Inflammatory macrophage treated with lipopolysaccharide for 1 hour (primary cell): ENCODE measurements around the gene MARCHF2.

Experiments
- DNase-seq, 2 donors: peaks; one replicate each; pipeline ENCODE4 v3.0.0-alpha.2; 2020 to 2022

The MARCHF2 gene

DNA sequence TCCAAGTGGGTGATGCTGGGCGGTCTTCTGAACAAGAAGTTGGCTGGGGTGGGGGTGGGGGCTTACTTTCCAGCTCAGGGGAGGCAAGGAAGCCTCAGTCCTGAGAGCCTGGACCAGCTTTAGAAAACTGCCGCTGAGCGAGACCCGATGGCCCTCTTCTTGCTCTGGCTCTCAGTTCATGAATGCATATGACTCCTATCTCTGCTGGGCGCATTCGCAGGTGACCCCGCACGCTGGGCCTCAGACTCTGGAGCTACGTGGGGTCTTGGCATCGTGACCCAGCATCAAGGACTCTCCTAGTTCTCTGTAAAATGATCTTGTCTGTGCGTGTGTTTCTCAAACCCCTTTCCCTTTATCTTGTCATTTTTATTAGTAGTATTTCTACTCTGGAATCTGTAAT lies 69.6 kb downstream of the MARCHF2 start:
- DNase-seq = no peak

DNA sequence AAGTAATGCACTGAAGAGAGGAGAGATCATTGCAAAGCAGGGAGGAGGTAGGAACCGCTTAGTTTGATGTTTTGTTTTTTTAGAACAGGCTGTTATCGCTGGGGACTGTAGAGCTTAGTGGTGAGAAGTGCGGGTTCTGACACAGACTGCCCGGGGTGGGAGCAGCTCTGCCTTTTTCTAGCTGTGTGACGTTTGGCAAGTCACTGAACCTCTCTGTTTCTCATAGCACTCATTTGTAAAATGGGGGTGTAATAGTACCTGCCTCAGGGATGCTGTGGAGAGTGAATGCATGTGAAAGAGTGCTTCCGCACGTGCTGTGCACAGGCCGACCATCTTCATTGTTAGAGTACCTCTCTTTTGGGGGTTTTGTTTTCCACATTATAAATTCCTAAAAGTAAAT lies 70.1 kb downstream of the MARCHF2 start:
- no peak for DNase-seq

DNA sequence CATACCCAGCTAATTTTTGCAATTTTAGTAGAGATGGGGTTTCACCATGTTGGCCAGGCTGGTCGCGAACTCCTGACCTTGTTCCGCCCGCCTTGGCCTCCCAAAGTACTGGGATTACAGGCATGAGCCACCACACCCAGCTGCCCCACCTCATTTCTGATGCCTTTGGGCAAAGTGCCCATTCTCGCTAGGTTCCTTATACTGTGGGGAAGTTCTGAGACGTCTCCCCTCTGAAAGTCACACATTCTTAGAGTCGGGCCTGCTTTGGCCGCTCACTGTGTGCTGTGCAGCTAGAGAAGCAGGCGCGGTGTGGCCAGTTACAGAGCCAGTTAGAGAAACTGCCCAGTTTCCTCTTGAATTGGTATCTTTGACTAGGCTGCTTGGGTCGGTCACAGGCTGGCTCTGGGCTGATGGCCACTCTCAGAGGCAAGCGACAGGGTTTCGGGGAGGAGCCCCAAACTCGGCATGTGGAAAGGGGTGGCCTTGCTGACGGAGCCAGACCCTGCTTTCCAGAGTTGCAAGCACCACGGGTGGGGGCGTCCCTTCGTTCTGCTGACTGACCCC lies 71.3 kb downstream of the MARCHF2 start:
- peak; percentile 85 to 87 for DNase-seq

DNA sequence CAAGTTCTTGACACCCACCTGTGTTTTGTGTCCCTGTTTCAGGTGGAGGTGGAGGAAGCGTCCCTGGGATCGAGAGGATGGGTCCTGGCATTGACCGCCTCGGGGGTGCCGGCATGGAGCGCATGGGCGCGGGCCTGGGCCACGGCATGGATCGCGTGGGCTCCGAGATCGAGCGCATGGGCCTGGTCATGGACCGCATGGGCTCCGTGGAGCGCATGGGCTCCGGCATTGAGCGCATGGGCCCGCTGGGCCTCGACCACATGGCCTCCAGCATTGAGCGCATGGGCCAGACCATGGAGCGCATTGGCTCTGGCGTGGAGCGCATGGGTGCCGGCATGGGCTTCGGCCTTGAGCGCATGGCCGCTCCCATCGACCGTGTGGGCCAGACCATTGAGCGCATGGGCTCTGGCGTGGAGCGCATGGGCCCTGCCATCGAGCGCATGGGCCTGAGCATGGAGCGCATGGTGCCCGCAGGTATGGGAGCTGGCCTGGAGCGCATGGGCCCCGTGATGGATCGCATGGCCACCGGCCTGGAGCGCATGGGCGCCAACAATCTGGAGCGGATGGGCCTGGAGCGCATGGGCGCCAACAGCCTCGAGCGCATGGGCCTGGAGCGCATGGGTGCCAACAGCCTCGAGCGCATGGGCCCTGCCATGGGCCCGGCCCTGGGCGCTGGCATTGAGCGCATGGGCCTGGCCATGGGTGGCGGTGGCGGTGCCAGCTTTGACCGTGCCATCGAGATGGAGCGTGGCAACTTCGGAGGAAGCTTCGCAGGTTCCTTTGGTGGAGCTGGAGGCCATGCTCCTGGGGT lies 72.7 kb downstream of the MARCHF2 start:
- no peak for DNase-seq

DNA sequence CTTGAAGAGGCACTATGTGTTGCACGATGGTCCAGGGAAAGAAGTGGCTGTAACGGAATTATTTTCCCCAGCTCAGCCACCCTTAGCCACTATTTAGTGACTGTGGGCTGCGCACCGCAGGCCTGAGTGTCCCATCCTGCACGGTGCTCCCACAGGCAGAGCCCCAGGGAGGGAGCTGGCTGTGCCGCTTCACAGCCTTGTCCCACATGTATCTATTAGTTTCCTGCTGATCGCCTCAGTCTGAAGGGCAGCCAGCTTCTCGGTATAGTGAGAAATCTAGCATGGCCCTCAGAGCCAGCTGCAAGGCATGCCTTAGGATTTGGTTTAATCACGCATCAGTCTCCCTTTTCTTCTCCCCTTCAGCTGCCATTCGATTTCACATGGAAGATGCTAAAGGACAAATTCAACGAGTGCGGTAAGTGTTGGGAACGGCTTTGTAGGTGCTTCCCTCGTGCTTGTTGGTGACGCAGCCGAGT lies 73.6 kb downstream of the MARCHF2 start:
- DNase-seq = no peak

DNA sequence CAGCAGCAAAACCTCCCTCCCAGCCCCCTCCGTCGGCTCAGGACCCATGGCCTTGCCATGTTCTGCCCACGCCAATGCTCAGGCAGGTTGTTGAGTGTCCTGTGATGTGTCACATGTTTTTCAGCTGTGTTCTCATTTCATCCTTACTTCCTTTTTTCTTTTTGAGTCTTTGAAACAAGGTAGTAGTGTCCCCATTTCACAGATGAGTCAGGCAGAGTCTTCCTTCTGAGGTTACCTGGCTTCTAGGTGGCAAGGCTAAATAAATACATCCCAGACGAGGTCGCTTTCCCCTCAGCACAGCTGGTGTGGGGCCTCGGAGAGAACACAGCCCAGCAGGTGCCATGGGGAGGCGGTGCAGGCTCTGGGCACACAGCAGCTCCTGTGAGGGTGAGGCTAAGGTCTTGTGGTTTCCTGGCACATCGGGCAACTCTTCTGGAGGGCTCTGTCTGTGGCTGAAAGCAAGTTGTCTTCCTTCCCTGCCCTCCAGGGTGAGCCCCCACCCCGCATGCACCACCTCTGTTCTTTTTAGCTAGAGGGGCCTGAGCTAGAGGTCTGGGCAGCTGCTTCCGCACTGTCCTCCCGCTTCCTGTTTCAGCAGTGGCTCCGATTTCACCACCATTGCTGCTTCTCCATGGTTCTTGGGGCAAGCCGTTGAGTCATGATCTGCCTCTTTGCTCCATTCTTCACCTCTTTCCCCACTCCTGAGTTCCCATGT lies 74.2 kb downstream of the MARCHF2 start:
- DNase-seq = peak; percentile 88 to 94

DNA sequence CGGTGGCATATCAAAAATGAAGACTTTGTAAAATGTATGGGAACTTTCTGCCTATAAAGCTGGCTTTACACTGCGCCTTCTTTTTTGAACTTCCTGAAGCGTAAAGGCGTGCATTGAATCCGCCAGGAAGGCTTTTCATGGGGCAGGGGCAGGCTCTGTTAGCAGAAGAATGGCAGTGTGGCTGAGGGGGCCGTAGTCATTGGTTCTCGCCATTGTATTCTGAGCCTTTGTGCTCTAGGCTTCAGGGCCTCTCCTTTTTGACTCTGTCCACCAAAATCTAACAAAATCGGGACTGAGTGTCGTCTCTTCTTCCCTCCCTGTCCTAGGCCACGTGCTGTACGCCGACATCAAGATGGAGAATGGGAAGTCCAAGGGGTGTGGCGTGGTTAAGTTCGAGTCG lies 75.3 kb downstream of the MARCHF2 start:
- peak; percentile 13 to 23 for DNase-seq
